HEK293T (cell line): Measurements from ENCODE around the gene LNX2.

Source experiments
- ARNT ChIP-seq: fragments of 450-650 bp; IDR thresholded peaks from 2 replicates; pipeline ENCODE4 v1.6.1; 2017; ENCODE audit warnings: mild to moderate bottlenecking
- BHLHE40 ChIP-seq: fragments of 450-650 bp; IDR thresholded peaks from 2 replicates; pipeline ENCODE4 v1.6.1; 2016; ENCODE audit warnings: mild to moderate bottlenecking, moderate library complexity, borderline replicate concordance
- FOXA1 ChIP-seq: fragments of 450-650 bp; IDR thresholded peaks from 2 replicates; pipeline ENCODE4 v1.6.1; 2016; ENCODE audit warnings: mild to moderate bottlenecking
- FOXK2 ChIP-seq: fragments of 450-650 bp; IDR thresholded peaks from 2 replicates; pipeline ENCODE4 v1.6.1; 2016; ENCODE audit warnings: mild to moderate bottlenecking
- FOXM1 ChIP-seq: fragments of 450-650 bp; IDR thresholded peaks from 2 replicates; pipeline ENCODE4 v1.6.1; 2017; ENCODE audit warnings: mild to moderate bottlenecking, borderline replicate concordance
- HDGF ChIP-seq: fragments of 450-650 bp; IDR thresholded peaks from 2 replicates; pipeline ENCODE4 v1.6.1; 2017; ENCODE audit warnings: antibody characterized with exemption, borderline replicate concordance
- L3MBTL2 ChIP-seq: fragments of 450-650 bp; conservative IDR thresholded peaks from 2 replicates; pipeline ENCODE4 v1.6.1; 2016; ENCODE audit warnings: mild to moderate bottlenecking
- NFRKB ChIP-seq: fragments of 450-650 bp; IDR thresholded peaks from 2 replicates; pipeline ENCODE4 v1.6.1; 2016; ENCODE audit warnings: mild to moderate bottlenecking, moderate library complexity
- PKNOX1 ChIP-seq: fragments of 450-650 bp; IDR thresholded peaks from 2 replicates; pipeline ENCODE4 v1.6.1; 2016
- SP1 ChIP-seq: fragments of 450-650 bp; IDR thresholded peaks from 2 replicates; pipeline ENCODE4 v1.6.1; 2017
- SUZ12 ChIP-seq: fragments of 450-650 bp; IDR thresholded peaks from 2 replicates; pipeline ENCODE4 v1.6.1; 2016; ENCODE audit warnings: mild to moderate bottlenecking
- TARDBP ChIP-seq: fragments of 450-650 bp; IDR thresholded peaks from 2 replicates; pipeline ENCODE4 v1.6.1; 2016
- ZNF384 ChIP-seq: fragments of 450-650 bp; IDR thresholded peaks from 2 replicates; pipeline ENCODE4 v1.6.1; 2016

- TF ChIP-seq BHLHE40 (no peak), FOXK2 (no peak), HDGF (no peak), FOXM1 (no peak), FOXA1 (no peak), PKNOX1 (peak; percentile 86), SP1 (no peak), NFRKB (no peak), ARNT (no peak), TARDBP (no peak), L3MBTL2 (peak; percentile 61), SUZ12 (no peak), ZNF384 (no peak)
Measured at GRCh38 chr13:27620377-27621115, at the start of gene LNX2.
